ENCODE measurements around the gene NR2F1.
A peak's percentile ranks its signal among the peaks of the same experiment; 100 is the strongest.

The NR2F1 gene

DNA sequence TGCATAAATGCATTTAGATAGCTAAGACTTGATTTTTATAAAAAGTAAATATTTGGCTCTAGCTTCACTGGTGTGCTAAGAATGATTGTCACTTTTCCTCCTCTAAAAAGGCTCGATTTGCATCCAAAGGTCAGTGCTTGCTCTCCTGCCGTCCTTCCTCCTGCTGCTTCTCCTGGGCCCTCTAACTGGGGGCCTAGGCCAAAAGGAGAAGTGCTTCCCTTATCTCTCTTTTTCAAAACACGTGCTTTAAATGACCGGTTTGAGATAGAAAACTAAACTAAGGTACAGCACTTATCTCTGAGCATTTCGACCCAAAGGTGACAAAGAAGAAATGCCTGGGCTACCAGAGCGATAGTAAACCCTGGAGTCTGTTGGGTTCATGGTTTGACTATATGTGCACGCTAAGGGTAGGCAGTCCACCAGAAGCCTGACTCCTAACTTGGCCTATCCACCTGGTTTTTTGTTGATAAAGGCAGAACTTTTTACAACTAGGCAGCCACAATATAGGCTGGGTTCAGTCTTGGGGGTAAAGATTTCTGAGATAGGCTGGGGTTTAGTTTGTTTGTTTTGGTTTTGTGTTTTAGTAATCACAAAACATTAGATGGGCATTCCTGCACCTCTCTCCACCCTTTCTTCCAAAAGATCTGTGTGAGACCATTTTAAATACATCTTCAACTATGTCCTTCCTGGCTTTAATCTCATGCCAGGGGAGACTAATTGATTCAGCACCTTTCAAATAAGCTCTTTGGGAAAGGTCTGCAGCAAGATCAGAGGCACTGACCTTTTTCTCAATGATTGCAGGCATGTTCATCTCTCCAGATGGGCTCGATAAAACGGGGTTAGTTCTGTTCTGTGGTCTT lies 5.8 kb upstream of the NR2F1 start:
- Histone ChIP-seq H3K4me3 (ENCODE audit: low read depth, low read length) (no peak overlapping the region), H3K27ac (ENCODE audit: extremely low read depth, low read depth, low read length) (no peak overlapping the region), H3K9me3 (ENCODE audit: control insufficient read depth, insufficient read depth, low read depth, low read length) (no peaks in the 10 kb centered on the region), H3K36me3 (ENCODE audit: control insufficient read depth in 2 of 2, insufficient read depth in 1 of 2, low read length in 2 of 2) (no peaks in the 10 kb centered on the region), H3K4me1 (ENCODE audit: control insufficient read depth, insufficient read depth, low read length) (peaks cover 7% of the 10 kb centered on the region; the same call in 1 of the 2 replicates)
- TF ChIP-seq ZBTB17 (tag by site-specific recombination; IDR thresholded peaks at IDR 0.05) (peak; percentile 83; the same call in 1 of the 2 replicates), ZNF354C (tag by site-specific recombination; IDR thresholded peaks at IDR 0.05; ENCODE audit: borderline replicate concordance, low read depth) (no peak)
- ChIA-PET POLR2A (no interaction called here), CTCF (interaction anchor here (0.8 kb wide), 1 partner anchor 31 kb away, joined by 3 read pairs; no protein-coding TSS in a partner anchor)

DNA sequence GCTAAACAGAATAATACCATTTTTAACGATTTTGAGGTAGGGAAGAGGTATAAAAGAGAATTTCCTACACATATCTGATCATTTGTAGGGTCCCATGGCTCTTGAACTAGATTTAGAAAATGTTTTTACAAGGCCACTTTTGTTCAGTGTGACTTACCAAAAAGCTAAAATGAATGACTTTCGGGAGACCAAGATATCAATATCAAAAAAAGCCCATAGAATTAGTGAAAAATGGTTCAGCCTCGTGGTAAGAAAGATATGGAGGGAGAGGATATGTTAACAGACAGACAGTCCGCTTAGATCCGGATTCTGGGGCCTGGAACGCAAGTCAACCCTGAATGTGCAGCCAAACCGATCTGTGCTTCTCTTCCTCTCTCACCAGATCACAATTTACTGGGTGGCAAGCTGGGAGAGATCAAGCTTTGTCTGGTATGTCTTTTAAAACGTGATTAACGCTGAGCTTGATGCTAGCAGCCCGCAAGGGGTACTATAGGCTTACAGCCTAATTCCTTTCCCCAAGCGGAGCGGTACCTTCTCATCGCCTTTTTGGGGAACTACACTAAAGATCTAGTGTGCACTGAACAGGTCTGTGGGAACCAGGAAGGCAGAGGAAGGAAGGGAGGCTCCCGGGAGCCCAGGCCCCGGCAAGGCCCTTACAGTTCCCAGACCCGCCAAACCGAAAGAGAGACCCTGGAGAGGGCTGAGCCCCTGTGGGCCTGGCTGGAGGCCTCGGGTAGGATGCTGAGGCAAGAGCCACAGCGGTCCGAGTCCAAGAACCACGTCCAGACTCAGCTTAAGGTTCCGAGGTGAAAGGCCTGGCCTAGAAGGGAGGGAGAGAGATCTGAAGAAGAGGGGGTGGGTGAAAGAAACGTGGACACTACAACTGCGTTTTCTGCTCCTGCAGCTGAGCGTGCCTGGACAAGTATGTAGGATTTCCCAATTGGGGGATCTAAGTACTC lies 4.9 kb upstream of the NR2F1 start:
- ChIA-PET CTCF (no interaction called here), POLR2A (no interaction called here)
- H3K4me1 ChIP-seq (ENCODE audit: control insufficient read depth, insufficient read depth, low read length), result peaks cover 7% of the 10 kb centered on the region; the same call in 1 of the 2 replicates
- no peak overlapping the region for H3K27ac ChIP-seq (ENCODE audit: extremely low read depth, low read depth, low read length)
- H3K9me3 ChIP-seq (ENCODE audit: control insufficient read depth, insufficient read depth, low read depth, low read length), result no peaks in the 10 kb centered on the region
- TF ChIP-seq, protein P1, sequence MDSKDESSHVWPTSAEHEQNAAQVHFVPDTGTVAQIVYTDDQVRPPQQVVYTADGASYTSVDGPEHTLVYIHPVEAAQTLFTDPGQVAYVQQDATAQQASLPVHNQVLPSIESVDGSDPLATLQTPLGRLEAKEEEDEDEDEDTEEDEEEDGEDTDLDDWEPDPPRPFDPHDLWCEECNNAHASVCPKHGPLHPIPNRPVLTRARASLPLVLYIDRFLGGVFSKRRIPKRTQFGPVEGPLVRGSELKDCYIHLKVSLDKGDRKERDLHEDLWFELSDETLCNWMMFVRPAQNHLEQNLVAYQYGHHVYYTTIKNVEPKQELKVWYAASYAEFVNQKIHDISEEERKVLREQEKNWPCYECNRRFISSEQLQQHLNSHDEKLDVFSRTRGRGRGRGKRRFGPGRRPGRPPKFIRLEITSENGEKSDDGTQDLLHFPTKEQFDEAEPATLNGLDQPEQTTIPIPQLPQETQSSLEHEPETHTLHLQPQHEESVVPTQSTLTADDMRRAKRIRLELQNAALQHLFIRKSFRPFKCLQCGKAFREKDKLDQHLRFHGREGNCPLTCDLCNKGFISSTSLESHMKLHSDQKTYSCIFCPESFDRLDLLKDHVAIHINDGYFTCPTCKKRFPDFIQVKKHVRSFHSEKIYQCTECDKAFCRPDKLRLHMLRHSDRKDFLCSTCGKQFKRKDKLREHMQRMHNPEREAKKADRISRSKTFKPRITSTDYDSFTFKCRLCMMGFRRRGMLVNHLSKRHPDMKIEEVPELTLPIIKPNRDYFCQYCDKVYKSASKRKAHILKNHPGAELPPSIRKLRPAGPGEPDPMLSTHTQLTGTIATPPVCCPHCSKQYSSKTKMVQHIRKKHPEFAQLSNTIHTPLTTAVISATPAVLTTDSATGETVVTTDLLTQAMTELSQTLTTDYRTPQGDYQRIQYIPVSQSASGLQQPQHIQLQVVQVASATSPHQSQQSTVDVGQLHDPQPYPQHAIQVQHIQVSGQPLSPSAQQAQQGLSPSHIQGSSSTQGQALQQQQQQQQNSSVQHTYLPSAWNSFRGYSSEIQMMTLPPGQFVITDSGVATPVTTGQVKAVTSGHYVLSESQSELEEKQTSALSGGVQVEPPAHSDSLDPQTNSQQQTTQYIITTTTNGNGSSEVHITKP (tag by site-specific recombination; IDR thresholded peaks at IDR 0.05), result peak; percentile 42; the same call in 1 of the 2 replicates
- no peak for TF ChIP-seq ZNF777 (tag by site-specific recombination; IDR thresholded peaks at IDR 0.05; ENCODE audit: borderline replicate concordance)
- H3K36me3 ChIP-seq (ENCODE audit: control insufficient read depth in 2 of 2, insufficient read depth in 1 of 2, low read length in 2 of 2), result no peaks in the 10 kb centered on the region
- H3K4me3 ChIP-seq (ENCODE audit: low read depth, low read length), result no peak overlapping the region

DNA sequence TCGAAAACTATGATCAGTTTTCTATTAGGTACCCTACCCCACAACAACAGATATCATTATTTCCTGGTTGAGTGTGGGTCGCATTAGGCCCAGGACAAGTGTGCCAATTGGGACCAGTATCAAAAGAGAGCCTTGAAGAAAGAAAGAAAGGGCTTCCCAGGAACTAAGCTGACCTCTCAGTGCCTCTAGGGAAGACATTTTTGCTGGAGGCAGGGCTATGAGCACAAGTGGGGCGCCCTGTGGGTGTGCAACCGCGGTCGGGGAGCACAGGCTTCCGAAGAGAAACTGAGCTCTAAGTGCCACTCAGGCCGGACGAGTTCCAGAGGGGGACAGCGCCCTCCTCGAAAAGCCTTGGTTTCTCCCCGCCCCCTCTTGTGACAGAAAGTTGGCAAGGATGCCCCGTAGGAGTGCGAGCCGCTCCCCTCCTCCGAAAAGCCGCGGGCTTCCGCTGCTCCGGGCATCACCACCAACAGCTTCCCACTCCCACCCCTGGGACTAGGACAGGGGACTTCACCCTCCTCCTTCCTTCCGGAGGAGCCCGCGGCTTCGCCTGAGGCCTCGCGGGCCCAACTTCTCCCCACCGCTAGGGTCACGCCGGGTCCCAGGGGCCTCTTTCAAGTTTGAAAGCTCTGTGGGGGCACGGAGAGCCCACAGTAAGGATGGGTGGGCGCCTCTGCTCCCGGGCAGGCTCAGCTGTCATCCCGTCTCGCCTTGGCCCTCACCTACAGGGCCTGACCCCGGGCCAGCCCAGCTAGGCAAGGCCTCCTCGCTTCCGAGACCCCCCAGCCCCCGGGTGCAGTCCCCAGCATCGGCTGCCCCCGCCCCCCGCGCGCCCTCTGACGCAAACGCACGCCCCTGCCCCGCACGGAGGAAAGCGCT lies 4.0 kb upstream of the NR2F1 start:
- peaks cover 7% of the 10 kb centered on the region; the same call in 1 of the 2 replicates for H3K4me1 ChIP-seq (ENCODE audit: control insufficient read depth, insufficient read depth, low read length)
- H3K27ac ChIP-seq (ENCODE audit: extremely low read depth, low read depth, low read length), result 0 out of 2 replicates have a peak overlapping the region, but pooled peaks have one; percentile 5
- ChIA-PET CTCF (interaction anchor here (0.6 kb wide), 2 partner anchors 315 to 386 kb away, joined by 3 to 4 read pairs; no protein-coding TSS in a partner anchor), POLR2A (no interaction called here)
- H3K36me3 ChIP-seq (ENCODE audit: control insufficient read depth in 2 of 2, insufficient read depth in 1 of 2, low read length in 2 of 2), result no peaks in the 10 kb centered on the region
- no peak overlapping the region for H3K4me3 ChIP-seq (ENCODE audit: low read depth, low read length)
- no peaks in the 10 kb centered on the region for H3K9me3 ChIP-seq (ENCODE audit: control insufficient read depth, insufficient read depth, low read depth, low read length)
- TF ChIP-seq IKZF3 (tag by site-specific recombination; IDR thresholded peaks at IDR 0.05) (0 out of 2 replicates have a peak, but pooled peaks have one; percentile 15), ZFHX2 (tag by site-specific recombination; conservative IDR thresholded peaks at IDR 0.05) (peak; percentile 74), EGR2 (tag by site-specific recombination; IDR thresholded peaks at IDR 0.05; ENCODE audit: low read depth) (peak; percentile 31; the same call in 1 of the 2 replicates), ZNF202 (tag by site-specific recombination; IDR thresholded peaks at IDR 0.05; ENCODE audit: borderline replicate concordance) (peak; percentile 47; the same call in 1 of the 2 replicates)
- TF ChIP-seq, protein P2, sequence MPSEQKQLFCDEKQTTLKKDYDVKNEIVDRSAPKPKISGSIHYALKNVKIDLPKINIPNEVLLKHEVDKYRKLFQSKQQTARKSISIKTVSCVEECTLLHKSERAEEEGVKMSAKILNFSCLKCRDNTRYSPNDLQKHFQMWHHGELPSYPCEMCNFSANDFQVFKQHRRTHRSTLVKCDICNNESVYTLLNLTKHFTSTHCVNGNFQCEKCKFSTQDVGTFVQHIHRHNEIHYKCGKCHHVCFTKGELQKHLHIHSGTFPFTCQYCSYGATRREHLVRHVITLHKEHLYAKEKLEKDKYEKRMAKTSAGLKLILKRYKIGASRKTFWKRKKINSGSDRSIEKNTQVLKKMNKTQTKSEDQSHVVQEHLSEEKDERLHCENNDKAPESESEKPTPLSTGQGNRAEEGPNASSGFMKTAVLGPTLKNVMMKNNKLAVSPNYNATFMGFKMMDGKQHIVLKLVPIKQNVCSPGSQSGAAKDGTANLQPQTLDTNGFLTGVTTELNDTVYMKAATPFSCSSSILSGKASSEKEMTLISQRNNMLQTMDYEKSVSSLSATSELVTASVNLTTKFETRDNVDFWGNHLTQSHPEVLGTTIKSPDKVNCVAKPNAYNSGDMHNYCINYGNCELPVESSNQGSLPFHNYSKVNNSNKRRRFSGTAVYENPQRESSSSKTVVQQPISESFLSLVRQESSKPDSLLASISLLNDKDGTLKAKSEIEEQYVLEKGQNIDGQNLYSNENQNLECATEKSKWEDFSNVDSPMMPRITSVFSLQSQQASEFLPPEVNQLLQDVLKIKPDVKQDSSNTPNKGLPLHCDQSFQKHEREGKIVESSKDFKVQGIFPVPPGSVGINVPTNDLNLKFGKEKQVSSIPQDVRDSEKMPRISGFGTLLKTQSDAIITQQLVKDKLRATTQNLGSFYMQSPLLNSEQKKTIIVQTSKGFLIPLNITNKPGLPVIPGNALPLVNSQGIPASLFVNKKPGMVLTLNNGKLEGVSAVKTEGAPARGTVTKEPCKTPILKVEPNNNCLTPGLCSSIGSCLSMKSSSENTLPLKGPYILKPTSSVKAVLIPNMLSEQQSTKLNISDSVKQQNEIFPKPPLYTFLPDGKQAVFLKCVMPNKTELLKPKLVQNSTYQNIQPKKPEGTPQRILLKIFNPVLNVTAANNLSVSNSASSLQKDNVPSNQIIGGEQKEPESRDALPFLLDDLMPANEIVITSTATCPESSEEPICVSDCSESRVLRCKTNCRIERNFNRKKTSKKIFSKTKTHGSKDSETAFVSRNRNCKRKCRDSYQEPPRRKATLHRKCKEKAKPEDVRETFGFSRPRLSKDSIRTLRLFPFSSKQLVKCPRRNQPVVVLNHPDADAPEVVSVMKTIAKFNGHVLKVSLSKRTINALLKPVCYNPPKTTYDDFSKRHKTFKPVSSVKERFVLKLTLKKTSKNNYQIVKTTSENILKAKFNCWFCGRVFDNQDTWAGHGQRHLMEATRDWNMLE (tag by site-specific recombination; conservative IDR thresholded peaks at IDR 0.05; ENCODE audit: low read depth), result no peak
